HCT116 (cell line): Measurements from ENCODE around the gene PSPC1. TPM values are rescaled to one million over a fixed set of nuclear protein-coding genes. Genes with fewer than 3 reads are reported as not detected.

Source experiments
- ATAC-seq: fragments of 200-7000 bp; cut with Tn5 transposase; 2 replicates; pipeline ENCODE4 v1.9.1; 2020; ENCODE audit warnings: mild to moderate bottlenecking, moderate library complexity
- BruUV-seq: library from RNA; stranded (reverse); fragments of 400-500 nt; replicated peaks from 2 replicates; lab custom pipeline; 2021; lab: Mats Ljungman, UMichigan
- CTCF ChIA-PET: fragments of 300-600 bp; sonication (Branson Sonifier 250); formaldehyde crosslinking; loops from one replicate; lab custom pipeline; 2021; ENCODE audit warnings: antibody characterized with exemption; lab: Charles Lee
- POLR2A ChIA-PET: fragments of 300-600, 350-600 bp; sonication (Branson Sonifier 250); formaldehyde crosslinking; loops from one replicate; lab custom pipeline; 2021; ENCODE audit warnings: antibody characterized with exemption; lab: Charles Lee
- RAD21 ChIA-PET, 2 experiments: fragments of 300-600 bp; sonication (Branson Sonifier 250); formaldehyde crosslinking; loops; one replicate each; lab custom pipeline; 2023; ENCODE audit warnings: low total read pairs in 2 of 2; ENCODE audit not compliant: uncharacterized antibody in 2 of 2, unreplicated experiment in 2 of 2, low non-redundant PET in 1 of 2; lab: Charles Lee
- DNase-seq: peaks from one replicate; pipeline ENCODE4 v3.0.0-alpha.2; 2010; ENCODE audit warnings: low read depth, low spot score
- H2AFZ ChIP-seq: fragments of 200-600 bp; shearing (Covaris generic), sonication (generic); 2 replicates; pipeline ENCODE4 v1.6.1; 2017; ENCODE audit warnings: low read depth, mixed run types, mixed read lengths, antibody characterized with exemption, low read length; ENCODE audit not compliant: poor library complexity, severe bottlenecking
- H3K27ac ChIP-seq: 2 replicates; pipeline ENCODE4 v1.5.1; 2012; ENCODE audit warnings: low read depth, low read length
- H3K27me3 ChIP-seq: fragments of 200-600 bp; sonication (generic); 2 replicates; pipeline ENCODE4 v1.6.1; 2016; ENCODE audit warnings: mixed run types, low read length, mixed read lengths; ENCODE audit not compliant: insufficient read depth
- H3K36me3 ChIP-seq, 2 experiments: fragments of 200-500 bp in 1 of 2; fragments of 200-600 bp in 1 of 2; sonication (Bioruptor generic) in 1 of 2; sonication (generic) in 1 of 2; 2 replicates each; pipeline versions ENCODE4 v1.5.1 to v1.6.1; 2014 to 2016; ENCODE audit warnings: low read length in 2 of 2, inconsistent platforms in 1 of 2, mixed read lengths in 1 of 2, mixed run types in 1 of 2; ENCODE audit not compliant: insufficient read depth in 2 of 2, control insufficient read depth in 1 of 2
- H3K4me1 ChIP-seq, 2 experiments: fragments of 200-600 bp in 1 of 2; sonication (generic) in 1 of 2; 2 replicates each; pipeline versions ENCODE4 v1.5.1 to v1.6.1; 2012 to 2017; ENCODE audit warnings: low read length in 2 of 2, inconsistent platforms in 1 of 2, mild to moderate bottlenecking in 1 of 2, mixed read lengths in 1 of 2, mixed run types in 1 of 2, moderate library complexity in 1 of 2; ENCODE audit not compliant: insufficient read depth in 2 of 2, control insufficient read depth in 1 of 2
- H3K4me2 ChIP-seq: fragments of 200-600 bp; sonication (generic); 2 replicates; pipeline ENCODE4 v1.6.1; 2017; ENCODE audit warnings: mixed run types, low read length, mixed read lengths
- H3K4me3 ChIP-seq, 2 experiments: fragments of 200-600 bp in 1 of 2; sonication (generic) in 1 of 2; replicated peaks in 1 of 2; 2 replicates each; pipeline ENCODE4 v1.5.1; 2011 to 2016; ENCODE audit warnings: low read length in 2 of 2, control low read depth in 1 of 2, low read depth in 1 of 2, mild to moderate bottlenecking in 1 of 2, mixed read lengths in 1 of 2, mixed run types in 1 of 2
- H3K79me2 ChIP-seq: fragments of 200-600 bp; sonication (generic); 2 replicates; pipeline ENCODE4 v1.6.1; 2017; ENCODE audit warnings: mild to moderate bottlenecking, mixed run types, low read length, moderate library complexity, mixed read lengths; ENCODE audit not compliant: insufficient read depth
- H3K9ac ChIP-seq: fragments of 200-600 bp; sonication (generic); 2 replicates; pipeline ENCODE4 v1.6.1; 2016; ENCODE audit warnings: low read length, mixed read lengths
- H3K9me2 ChIP-seq: fragments of 200-600 bp; sonication (generic), shearing (Covaris generic); 2 replicates; pipeline ENCODE4 v1.6.1; 2017; ENCODE audit warnings: mixed run types, mild to moderate bottlenecking, moderate library complexity; ENCODE audit not compliant: insufficient read depth
- H3K9me3 ChIP-seq, 2 experiments: fragments of 200-500 bp in 1 of 2; fragments of 200-600 bp in 1 of 2; sonication (Bioruptor generic) in 1 of 2; sonication (generic) in 1 of 2; 2 replicates each; pipeline ENCODE4 v1.6.1; 2014 to 2017; ENCODE audit warnings: low read length in 2 of 2, mixed read lengths in 2 of 2, inconsistent platforms in 1 of 2, low read depth in 1 of 2, mild to moderate bottlenecking in 1 of 2, mixed run types in 1 of 2, moderate library complexity in 1 of 2; ENCODE audit not compliant: control insufficient read depth in 1 of 2, insufficient read depth in 1 of 2
- H4K20me1 ChIP-seq: fragments of 200-600 bp; sonication (generic), shearing (Covaris generic); 2 replicates; pipeline ENCODE4 v1.6.1; 2017; ENCODE audit warnings: mixed run types, mild to moderate bottlenecking, moderate library complexity; ENCODE audit not compliant: insufficient read depth
- EGR1 ChIP-seq: IDR thresholded peaks from 2 replicates; pipeline ENCODE4 v1.6.1; 2012; ENCODE audit warnings: low read depth
- ELF1 ChIP-seq: IDR thresholded peaks from 2 replicates; pipeline ENCODE4 v1.6.1; 2012; ENCODE audit warnings: low read depth, borderline replicate concordance
- EZH2phosphoT487 ChIP-seq: fragments of 200-600 bp; IDR thresholded peaks from 2 replicates; pipeline ENCODE4 v1.6.1; 2018; ENCODE audit warnings: antibody characterized with exemption, borderline replicate concordance
- FOSL1 ChIP-seq: IDR thresholded peaks from 2 replicates; pipeline ENCODE4 v1.6.1; 2012; ENCODE audit warnings: low read depth
- RAD21 ChIP-seq: IDR thresholded peaks from 2 replicates; pipeline ENCODE4 v1.6.1; 2012; ENCODE audit warnings: low read depth, mild to moderate bottlenecking
- SP1 ChIP-seq: IDR thresholded peaks from 2 replicates; pipeline ENCODE4 v1.6.1; 2012; ENCODE audit warnings: low read depth
- SRF ChIP-seq: IDR thresholded peaks from 2 replicates; pipeline ENCODE4 v1.6.1; 2012; ENCODE audit warnings: low read depth
- ZNF274 ChIP-seq: fragments of 200-500 bp; sonication (Bioruptor generic); IDR thresholded peaks from 2 replicates; pipeline ENCODE4 v1.6.1; 2014; ENCODE audit warnings: mild to moderate bottlenecking, low read depth, low read length, inconsistent platforms
- intact Hi-C: fragments of 100-400 bp; cut with micrococcal nuclease; formaldehyde crosslinking; loops from 2 replicates; pipeline ENCODE4 v1.10.0; 2022
- total RNA-seq: library from RNA; stranded (reverse); gene quantifications from one replicate; pipeline ENCODE4 v1.2.1, GENCODE V29; 2021; ENCODE audit not compliant: unreplicated experiment
- TF ChIP-seq, protein P1 (sequence below): IDR thresholded peaks from 2 replicates; pipeline ENCODE4 v1.6.1; 2012; ENCODE audit warnings: low read depth
- TF ChIP-seq, protein P2 (sequence below): IDR thresholded peaks from 2 replicates; pipeline ENCODE4 v1.6.1; 2011; ENCODE audit warnings: mild to moderate bottlenecking, low read length, moderate library complexity; ENCODE audit not compliant: insufficient replicate concordance; ENCODE audit errors: extremely low read depth

The PSPC1 gene
- total RNA-seq, 1 experiment from 2014 or later = 57.7 TPM

DNA sequence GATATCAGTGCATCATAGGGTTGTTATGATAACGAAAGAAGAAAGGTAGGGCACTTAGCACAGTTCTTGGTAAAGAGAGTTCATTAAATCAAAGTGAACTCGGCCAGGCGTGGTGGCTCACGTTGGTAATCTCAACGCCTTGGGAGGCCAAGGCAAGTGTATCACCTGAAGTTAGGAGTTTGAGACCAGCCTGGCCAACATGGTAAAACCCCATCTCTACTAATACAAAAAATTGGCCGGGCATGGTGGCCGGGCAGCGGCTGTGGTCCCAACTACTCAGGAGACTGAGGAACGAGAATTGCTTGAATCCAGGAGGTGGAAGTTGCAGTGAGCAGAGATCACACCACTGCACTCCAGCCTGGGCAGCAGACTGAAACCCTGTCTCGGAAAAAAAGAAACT, 19.1 kb downstream of the PSPC1 start:
- intact Hi-C loops = no loop called here
- CTCF ChIA-PET = no interaction called here
- H2AFZ ChIP-seq = no peak overlapping the region
- no TSS peak for BruUV-seq
- RAD21 ChIA-PET = no interaction called here
- no peaks in the 10 kb centered on the region for H3K27me3 ChIP-seq
- peaks cover 100% of the 10 kb centered on the region for H3K79me2 ChIP-seq
- no peak overlapping the region for H3K4me3 ChIP-seq
- H3K4me1 ChIP-seq = peaks cover 0 to 6% of the 10 kb centered on the region in 2 experiments; a peak in 1 of 4 replicates
- no peak for ATAC-seq
- POLR2A ChIA-PET = no interaction called here
- H3K27ac ChIP-seq = no peak overlapping the region
- no peak for TF ChIP-seq SP1
- TF ChIP-seq SRF = no peak
- TF ChIP-seq EZH2phosphoT487 = no peak
- TF ChIP-seq RAD21 = no peak
- TF ChIP-seq ZNF274 = no peak
- no peak for TF ChIP-seq EGR1
- TF ChIP-seq, protein P1, sequence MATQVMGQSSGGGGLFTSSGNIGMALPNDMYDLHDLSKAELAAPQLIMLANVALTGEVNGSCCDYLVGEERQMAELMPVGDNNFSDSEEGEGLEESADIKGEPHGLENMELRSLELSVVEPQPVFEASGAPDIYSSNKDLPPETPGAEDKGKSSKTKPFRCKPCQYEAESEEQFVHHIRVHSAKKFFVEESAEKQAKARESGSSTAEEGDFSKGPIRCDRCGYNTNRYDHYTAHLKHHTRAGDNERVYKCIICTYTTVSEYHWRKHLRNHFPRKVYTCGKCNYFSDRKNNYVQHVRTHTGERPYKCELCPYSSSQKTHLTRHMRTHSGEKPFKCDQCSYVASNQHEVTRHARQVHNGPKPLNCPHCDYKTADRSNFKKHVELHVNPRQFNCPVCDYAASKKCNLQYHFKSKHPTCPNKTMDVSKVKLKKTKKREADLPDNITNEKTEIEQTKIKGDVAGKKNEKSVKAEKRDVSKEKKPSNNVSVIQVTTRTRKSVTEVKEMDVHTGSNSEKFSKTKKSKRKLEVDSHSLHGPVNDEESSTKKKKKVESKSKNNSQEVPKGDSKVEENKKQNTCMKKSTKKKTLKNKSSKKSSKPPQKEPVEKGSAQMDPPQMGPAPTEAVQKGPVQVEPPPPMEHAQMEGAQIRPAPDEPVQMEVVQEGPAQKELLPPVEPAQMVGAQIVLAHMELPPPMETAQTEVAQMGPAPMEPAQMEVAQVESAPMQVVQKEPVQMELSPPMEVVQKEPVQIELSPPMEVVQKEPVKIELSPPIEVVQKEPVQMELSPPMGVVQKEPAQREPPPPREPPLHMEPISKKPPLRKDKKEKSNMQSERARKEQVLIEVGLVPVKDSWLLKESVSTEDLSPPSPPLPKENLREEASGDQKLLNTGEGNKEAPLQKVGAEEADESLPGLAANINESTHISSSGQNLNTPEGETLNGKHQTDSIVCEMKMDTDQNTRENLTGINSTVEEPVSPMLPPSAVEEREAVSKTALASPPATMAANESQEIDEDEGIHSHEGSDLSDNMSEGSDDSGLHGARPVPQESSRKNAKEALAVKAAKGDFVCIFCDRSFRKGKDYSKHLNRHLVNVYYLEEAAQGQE = no peak
- TF ChIP-seq ELF1 = no peak
- TF ChIP-seq, protein P2, sequence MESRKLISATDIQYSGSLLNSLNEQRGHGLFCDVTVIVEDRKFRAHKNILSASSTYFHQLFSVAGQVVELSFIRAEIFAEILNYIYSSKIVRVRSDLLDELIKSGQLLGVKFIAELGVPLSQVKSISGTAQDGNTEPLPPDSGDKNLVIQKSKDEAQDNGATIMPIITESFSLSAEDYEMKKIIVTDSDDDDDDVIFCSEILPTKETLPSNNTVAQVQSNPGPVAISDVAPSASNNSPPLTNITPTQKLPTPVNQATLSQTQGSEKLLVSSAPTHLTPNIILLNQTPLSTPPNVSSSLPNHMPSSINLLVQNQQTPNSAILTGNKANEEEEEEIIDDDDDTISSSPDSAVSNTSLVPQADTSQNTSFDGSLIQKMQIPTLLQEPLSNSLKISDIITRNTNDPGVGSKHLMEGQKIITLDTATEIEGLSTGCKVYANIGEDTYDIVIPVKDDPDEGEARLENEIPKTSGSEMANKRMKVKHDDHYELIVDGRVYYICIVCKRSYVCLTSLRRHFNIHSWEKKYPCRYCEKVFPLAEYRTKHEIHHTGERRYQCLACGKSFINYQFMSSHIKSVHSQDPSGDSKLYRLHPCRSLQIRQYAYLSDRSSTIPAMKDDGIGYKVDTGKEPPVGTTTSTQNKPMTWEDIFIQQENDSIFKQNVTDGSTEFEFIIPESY = no peak
- TF ChIP-seq FOSL1 = no peak
- DNase-seq = no peak
- H3K9me3 ChIP-seq = no peaks in the 10 kb centered on the region
- no peaks in the 10 kb centered on the region for H3K9me2 ChIP-seq
- H3K9ac ChIP-seq = no peak overlapping the region
- peaks cover 18 to 22% of the 10 kb centered on the region in 2 experiments for H3K36me3 ChIP-seq
- H4K20me1 ChIP-seq = peaks cover 19% of the 10 kb centered on the region; the same call in 1 of the 2 replicates
- H3K4me2 ChIP-seq = no peak overlapping the region
